Kidney epithelial cell (primary cell): ENCODE data around the gene MACROH2A1. TPM values are rescaled to one million over a fixed set of nuclear protein-coding genes. Genes with fewer than 3 reads are reported as not detected.

Experiments used
- DNase-seq: peaks from one replicate; pipeline ENCODE4 v3.0.0-alpha.2; 2010; ENCODE audit warnings: low read depth
- H3K27me3 ChIP-seq: 2 replicates; pipeline ENCODE4 v1.6.0; 2011; ENCODE audit warnings: low read length; ENCODE audit not compliant: control insufficient read depth, insufficient read depth
- H3K36me3 ChIP-seq: 2 replicates; pipeline ENCODE4 v1.5.1; 2011; ENCODE audit warnings: low read length; ENCODE audit not compliant: control insufficient read depth, insufficient read depth
- H3K4me3 ChIP-seq: 2 replicates; pipeline ENCODE4 v1.5.1; 2011; ENCODE audit warnings: low read depth, mild to moderate bottlenecking, control low read depth, low read length
- CTCF ChIP-seq: IDR thresholded peaks from 2 replicates; pipeline ENCODE4 v1.5.1; 2011; ENCODE audit warnings: mild to moderate bottlenecking, moderate library complexity, low read length, control low read depth, inconsistent platforms; ENCODE audit not compliant: insufficient read depth, poor library complexity, severe bottlenecking
- total RNA-seq: library from RNA; depleted of rRNA; stranded (reverse); fragments of >200 nt; gene quantifications from 2 replicates; pipeline ENCODE4 v1.2.3, GENCODE V29; 2015

MACROH2A1 gene
- total RNA-seq, result 298 TPM in 2 replicates

- H3K4me3 ChIP-seq, result peak within 1 kb of the TSS; percentile 74
- TF ChIP-seq CTCF, result no peak
- DNase-seq, result no peak
- no peaks in the 10 kb centered on the region for H3K27me3 ChIP-seq
- no peaks in the 10 kb centered on the region for H3K36me3 ChIP-seq
Observed at GRCh38 chr5:135398855-135399793, at the start of gene MACROH2A1. MACROH2A1 (minus strand) TSS chr5:135399231; CDS start chr5:135389093, 10,138 bp downstream.

- DNase-seq, result no peak
- no peak for TF ChIP-seq CTCF
Observed at GRCh38 chr5:135448071-135448739, 49.2 kb upstream of the MACROH2A1 start.

DNA sequence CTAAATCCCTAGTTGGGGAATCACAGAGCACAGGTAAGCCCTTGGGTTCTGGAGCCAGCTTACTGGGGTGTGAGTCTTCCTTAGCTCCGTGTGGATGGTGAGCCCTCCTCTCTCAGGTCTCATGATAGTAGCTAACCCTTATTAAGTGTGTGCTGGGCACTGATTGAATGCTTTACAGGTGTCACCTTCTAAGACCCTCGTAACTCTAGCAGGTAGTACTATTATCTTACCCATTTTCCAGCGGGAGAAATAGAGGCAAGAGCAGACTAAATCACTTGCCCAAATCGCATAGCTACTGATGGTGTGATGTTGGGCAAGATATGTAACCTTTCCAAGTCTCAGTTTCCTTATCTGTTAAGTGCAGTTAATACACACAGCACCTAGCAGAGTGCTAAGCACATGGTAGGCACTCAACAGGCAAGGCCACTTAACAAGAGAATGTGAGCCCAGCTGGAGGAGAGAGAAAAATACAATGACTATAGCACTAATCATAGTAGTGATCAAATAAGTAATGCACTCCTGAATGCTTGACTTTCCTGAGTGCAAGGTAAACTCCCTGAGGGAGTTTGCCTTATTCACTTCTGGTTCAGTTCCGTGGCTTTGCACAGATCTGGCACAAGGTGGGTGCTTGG lies 48.4 kb upstream of the MACROH2A1 start, which contains the start of gene DCANP1:
TSS of gene DCANP1 (minus strand) at position 51 of the 632 bp plus-strand sequence. CDS start 240 bp downstream, outside the sequence.
- TF ChIP-seq CTCF, result no peak
- Histone ChIP-seq H3K36me3 (no peaks in the 10 kb centered on the region), H3K27me3 (peaks cover 4% of the 10 kb centered on the region), H3K4me3 (no peak within 1 kb of the TSS)
- DNase-seq, result no peak

More at GRCh38 chr5:135448071-135448739, 49.2 kb upstream of the MACROH2A1 start:
- Histone ChIP-seq H3K4me3 (no peak overlapping the region), H3K27me3 (peaks cover 4% of the 10 kb centered on the region), H3K36me3 (no peaks in the 10 kb centered on the region)

DNA sequence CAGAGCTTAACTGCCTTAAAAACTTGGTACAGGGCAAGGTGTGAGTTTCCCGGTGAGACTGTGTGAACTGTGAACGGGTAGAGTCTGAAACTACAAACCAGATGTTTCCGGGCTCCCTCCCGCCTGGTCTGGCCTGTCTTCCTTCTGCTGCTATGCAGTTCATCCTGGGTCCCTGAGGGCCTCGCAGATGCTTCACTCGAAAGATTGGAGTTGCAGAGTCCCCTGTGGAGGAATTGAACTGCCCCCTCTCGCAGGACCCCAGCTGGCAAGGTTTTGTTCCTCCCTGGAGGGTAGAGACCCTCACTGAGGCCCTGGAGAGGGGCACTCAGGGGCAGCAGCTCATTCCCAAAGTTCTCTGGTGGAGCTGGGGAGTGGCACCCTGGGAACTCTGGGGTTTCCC lies 47.6 kb upstream of the MACROH2A1 start:
- Histone ChIP-seq H3K4me3 (no peak overlapping the region), H3K36me3 (no peaks in the 10 kb centered on the region), H3K27me3 (peaks cover 4% of the 10 kb centered on the region)
- no peak for DNase-seq
- no peak for TF ChIP-seq CTCF

DNA sequence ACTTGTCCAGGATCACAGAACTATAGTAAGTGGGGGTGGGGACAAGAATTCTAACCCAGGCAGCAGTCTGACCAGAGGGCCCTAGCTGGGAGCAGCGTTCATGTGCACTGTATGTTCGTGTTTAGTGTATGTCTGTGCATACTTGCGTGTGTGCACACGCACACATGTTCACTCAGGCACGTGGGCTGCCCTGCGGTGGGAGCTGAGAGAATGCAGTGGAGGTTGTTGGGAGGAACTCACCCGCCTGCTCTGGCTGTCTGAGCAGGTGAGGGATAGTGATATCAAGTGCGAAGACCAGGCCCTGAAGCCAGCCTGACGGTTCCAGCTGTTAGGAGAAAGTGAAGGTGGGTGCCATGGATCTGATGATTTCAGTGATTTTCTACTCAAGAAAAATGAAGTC lies 47.2 kb upstream of the MACROH2A1 start:
- no peak for TF ChIP-seq CTCF
- Histone ChIP-seq H3K4me3 (no peak overlapping the region), H3K27me3 (peaks cover 4% of the 10 kb centered on the region), H3K36me3 (no peaks in the 10 kb centered on the region)
- no peak for DNase-seq
